ACC112 (cell line): ENCODE data around the gene RPL28.
"Not testable (repeated sequence)": the region's sequence is repeated elsewhere in the genome, so short reads cannot be mapped to it uniquely, and the experiment has no call there.

Experiments
- H2AFZ ChIP-seq: fragments of 200-600 bp; sonication (generic); one replicate; pipeline ENCODE4 v1.6.0; 2017; ENCODE audit warnings: antibody characterized with exemption, low read length; ENCODE audit not compliant: unreplicated experiment
- H3K27ac ChIP-seq: fragments of 200-600 bp; sonication (generic); 2 replicates; pipeline ENCODE4 v1.5.1; 2014; ENCODE audit warnings: low read depth, mild to moderate bottlenecking, antibody characterized with exemption, low read length, moderate library complexity
- H3K27me3 ChIP-seq: fragments of 200-600 bp; sonication (generic); 2 replicates; pipeline ENCODE4 v1.6.1; 2014; ENCODE audit warnings: mild to moderate bottlenecking, antibody characterized with exemption, low read length, moderate library complexity, mixed read lengths; ENCODE audit not compliant: insufficient read depth
- H3K36me3 ChIP-seq: fragments of 200-600 bp; sonication (generic); 2 replicates; pipeline ENCODE4 v1.6.1; 2016; ENCODE audit warnings: mild to moderate bottlenecking, antibody characterized with exemption, low read length, moderate library complexity, mixed read lengths; ENCODE audit not compliant: insufficient read depth
- H3K4me1 ChIP-seq: fragments of 200-600 bp; sonication (generic); one replicate; pipeline ENCODE4 v1.6.1; 2016; ENCODE audit warnings: low read length, mixed read lengths; ENCODE audit not compliant: insufficient read depth, unreplicated experiment, control insufficient read depth
- H3K4me3 ChIP-seq: fragments of 200-600 bp; sonication (generic); 2 replicates; pipeline ENCODE4 v1.5.1; 2014; ENCODE audit warnings: mild to moderate bottlenecking, low read depth, low read length
- H3K79me2 ChIP-seq: fragments of 200-600 bp; sonication (generic); one replicate; pipeline ENCODE4 v1.6.0; 2016; ENCODE audit warnings: low read length; ENCODE audit not compliant: control insufficient read depth, unreplicated experiment, insufficient read depth

The RPL28 gene

GRCh38 chr19:55419624-55420236 is 34.0 kb downstream of the RPL28 start:
- H3K4me3 ChIP-seq = no peak overlapping the region
- H3K27ac ChIP-seq = no peak overlapping the region
- no peaks in the 10 kb centered on the region for H3K79me2 ChIP-seq
- H3K4me1 ChIP-seq = no peaks in the 10 kb centered on the region
- no peak overlapping the region for H2AFZ ChIP-seq
- H3K27me3 ChIP-seq = peaks cover 6% of the 10 kb centered on the region; the same call in 1 of the 2 replicates
- no peaks in the 10 kb centered on the region for H3K36me3 ChIP-seq

- H3K4me3 ChIP-seq, H3K27ac ChIP-seq, H3K27me3 ChIP-seq, H3K4me1 ChIP-seq, H3K36me3 ChIP-seq, H2AFZ ChIP-seq, H3K79me2 ChIP-seq: not testable (repeated sequence)
Observed at GRCh38 chr19:55421281-55421680, 35.5 kb downstream of the RPL28 start.

GRCh38 chr19:55423225-55424005 is 37.7 kb downstream of the RPL28 start:
- Histone ChIP-seq H3K27ac (no peak overlapping the region), H3K79me2 (no peaks in the 10 kb centered on the region), H3K4me1 (no peaks in the 10 kb centered on the region), H2AFZ (no peak overlapping the region), H3K27me3 (peaks cover 10% of the 10 kb centered on the region; the same call in 1 of the 2 replicates), H3K36me3 (no peaks in the 10 kb centered on the region), H3K4me3 (no peak overlapping the region)

- Histone ChIP-seq H3K4me3 (no peak overlapping the region), H3K4me1 (no peaks in the 10 kb centered on the region), H3K27me3 (peaks cover 10% of the 10 kb centered on the region; the same call in 1 of the 2 replicates), H2AFZ (no peak overlapping the region), H3K79me2 (no peaks in the 10 kb centered on the region), H3K36me3 (no peaks in the 10 kb centered on the region), H3K27ac (no peak overlapping the region)
Observed at GRCh38 chr19:55424518-55424917, 38.8 kb downstream of the RPL28 start.

GRCh38 chr19:55426042-55426441 is 40.3 kb downstream of the RPL28 start:
- H3K79me2 ChIP-seq = no peaks in the 10 kb centered on the region
- no peak overlapping the region for H3K27ac ChIP-seq
- no peaks in the 10 kb centered on the region for H3K4me1 ChIP-seq
- no peak overlapping the region for H3K4me3 ChIP-seq
- H3K27me3 ChIP-seq = peaks cover 6% of the 10 kb centered on the region; the same call in 1 of the 2 replicates
- H3K36me3 ChIP-seq = no peaks in the 10 kb centered on the region
- no peak overlapping the region for H2AFZ ChIP-seq

GRCh38 chr19:55431183-55431582 is 45.5 kb downstream of the RPL28 start:
- Histone ChIP-seq H3K27ac (no peak overlapping the region), H3K4me3 (no peak overlapping the region), H2AFZ (no peak overlapping the region), H3K36me3 (no peaks in the 10 kb centered on the region), H3K79me2 (no peaks in the 10 kb centered on the region), H3K27me3 (peaks cover 9% of the 10 kb centered on the region; the same call in 1 of the 2 replicates), H3K4me1 (no peaks in the 10 kb centered on the region)

- no peak overlapping the region for H3K27ac ChIP-seq
- H3K79me2 ChIP-seq = no peaks in the 10 kb centered on the region
- H2AFZ ChIP-seq = no peak overlapping the region
- H3K4me1 ChIP-seq = no peaks in the 10 kb centered on the region
- H3K4me3 ChIP-seq = no peak overlapping the region
- H3K27me3 ChIP-seq = peaks cover 9% of the 10 kb centered on the region; the same call in 1 of the 2 replicates
- H3K36me3 ChIP-seq = no peaks in the 10 kb centered on the region
Observed at GRCh38 chr19:55432241-55432959, 46.7 kb downstream of the RPL28 start.

- H3K27ac ChIP-seq = no peak overlapping the region
- H3K4me1 ChIP-seq = no peaks in the 10 kb centered on the region
- no peak overlapping the region for H2AFZ ChIP-seq
- H3K4me3 ChIP-seq = no peak overlapping the region
- no peaks in the 10 kb centered on the region for H3K79me2 ChIP-seq
- peaks cover 9% of the 10 kb centered on the region; the same call in 1 of the 2 replicates for H3K27me3 ChIP-seq
- no peaks in the 10 kb centered on the region for H3K36me3 ChIP-seq
Observed at GRCh38 chr19:55433292-55433691, 47.6 kb downstream of the RPL28 start.

GRCh38 chr19:55434356-55434919 is 48.7 kb downstream of the RPL28 start:
- Histone ChIP-seq H3K4me1 (no peaks in the 10 kb centered on the region), H3K79me2 (no peaks in the 10 kb centered on the region), H3K27ac (no peak overlapping the region), H3K36me3 (no peaks in the 10 kb centered on the region), H2AFZ (no peak overlapping the region), H3K4me3 (no peak overlapping the region), H3K27me3 (peaks cover 13% of the 10 kb centered on the region; the same call in 1 of the 2 replicates)

GRCh38 chr19:55435020-55435419 is 49.3 kb downstream of the RPL28 start:
- Histone ChIP-seq H3K79me2 (no peaks in the 10 kb centered on the region), H2AFZ (no peak overlapping the region), H3K4me1 (no peaks in the 10 kb centered on the region), H3K27ac (no peak overlapping the region), H3K4me3 (no peak overlapping the region), H3K27me3 (peaks cover 14% of the 10 kb centered on the region; the same call in 1 of the 2 replicates), H3K36me3 (no peaks in the 10 kb centered on the region)
